ENCODE measurements around the gene CD164L2. TPM values are rescaled to one million over a fixed set of nuclear protein-coding genes. Genes with fewer than 3 reads are reported as not detected.

The CD164L2 gene
- not detected in 2 replicates for total RNA-seq

GRCh38 chr1:27383039-27383605 lies at the start of gene CD164L2:
Gene CD164L2, minus strand, starts transcription at chr1:27383333. Its CDS starts 94 bp downstream, at chr1:27383239.

GRCh38 chr1:27392096-27392777 lies 9.1 kb upstream of the CD164L2 start, which contains the start of gene GPR3:
Gene GPR3, plus strand, starts transcription at chr1:27392622. Its CDS starts 1,177 bp downstream, at chr1:27393799.

GRCh38 chr1:27374362-27375086 lies 8.6 kb downstream of the CD164L2 start, which contains the start of gene FCN3:
Gene FCN3, minus strand, starts transcription at chr1:27374824. Its CDS starts 6 bp downstream, at chr1:27374818.

GRCh38 chr1:27366411-27367159 lies 16.5 kb downstream of the CD164L2 start, which contains the start of gene MAP3K6:
Gene MAP3K6, minus strand, starts transcription at chr1:27366961. Its CDS starts 364 bp downstream, at chr1:27366597.

GRCh38 chr1:27341525-27342252 lies 41.4 kb downstream of the CD164L2 start, which contains the start of gene SYTL1:
Gene SYTL1, plus strand, starts transcription at chr1:27342022. Its CDS starts 3,313 bp downstream, at chr1:27345335.

Other genes with a start within 250 kb of the CD164L2 start
- gene SLC9A1, start 228.2 kb downstream of the CD164L2 start, total RNA-seq, result 4.2 and 4.7 TPM in 2 replicates
- gene WDTC1, start 148.7 kb downstream of the CD164L2 start, total RNA-seq, result 34.9 and 37.5 TPM in 2 replicates
- 36.5 and 37.0 TPM in 2 replicates for gene TMEM222, start 61.2 kb downstream of the CD164L2 start, total RNA-seq
- 0.24 and 0.81 TPM in 2 replicates for gene SYTL1, start 41.3 kb downstream of the CD164L2 start, total RNA-seq
- 48.1 and 60.8 TPM in 2 replicates for gene MAP3K6, start 16.4 kb downstream of the CD164L2 start, total RNA-seq
- gene FCN3, start 8.5 kb downstream of the CD164L2 start, total RNA-seq, result not detected in 2 replicates
- gene GPR3, start 9.3 kb upstream of the CD164L2 start, total RNA-seq, result 0.36 and 0.65 TPM in 2 replicates
- gene WASF2, start 106.8 kb upstream of the CD164L2 start, total RNA-seq, result 26.1 and 28.7 TPM in 2 replicates
- 23.4 and 29.1 TPM in 2 replicates for gene AHDC1, start 220.8 kb upstream of the CD164L2 start, total RNA-seq

Data from hair follicle dermal papilla cell (primary cell).